ENCODE measurements around the gene DUS1L.

DNA sequence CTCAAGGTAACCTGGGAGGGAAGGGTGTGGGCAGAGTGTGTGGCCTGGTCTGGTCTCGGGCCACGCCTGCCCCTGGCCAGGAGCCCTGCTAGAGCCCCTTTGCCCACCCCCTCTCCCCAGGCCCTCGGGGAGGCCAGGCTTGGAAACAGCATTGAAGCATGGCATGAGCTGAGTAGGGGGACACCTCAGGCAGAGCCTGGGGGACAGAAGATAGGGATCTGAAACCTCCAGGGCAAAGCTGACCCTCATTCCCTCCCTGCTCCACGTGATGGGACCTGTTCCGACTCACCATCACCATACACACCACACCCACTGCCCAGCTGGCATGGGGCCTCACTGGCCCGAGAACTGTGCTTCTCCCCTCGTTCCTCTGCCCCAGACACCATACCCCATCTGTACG is 16.5 kb downstream of the DUS1L start:
- TF ChIP-seq, protein P1, sequence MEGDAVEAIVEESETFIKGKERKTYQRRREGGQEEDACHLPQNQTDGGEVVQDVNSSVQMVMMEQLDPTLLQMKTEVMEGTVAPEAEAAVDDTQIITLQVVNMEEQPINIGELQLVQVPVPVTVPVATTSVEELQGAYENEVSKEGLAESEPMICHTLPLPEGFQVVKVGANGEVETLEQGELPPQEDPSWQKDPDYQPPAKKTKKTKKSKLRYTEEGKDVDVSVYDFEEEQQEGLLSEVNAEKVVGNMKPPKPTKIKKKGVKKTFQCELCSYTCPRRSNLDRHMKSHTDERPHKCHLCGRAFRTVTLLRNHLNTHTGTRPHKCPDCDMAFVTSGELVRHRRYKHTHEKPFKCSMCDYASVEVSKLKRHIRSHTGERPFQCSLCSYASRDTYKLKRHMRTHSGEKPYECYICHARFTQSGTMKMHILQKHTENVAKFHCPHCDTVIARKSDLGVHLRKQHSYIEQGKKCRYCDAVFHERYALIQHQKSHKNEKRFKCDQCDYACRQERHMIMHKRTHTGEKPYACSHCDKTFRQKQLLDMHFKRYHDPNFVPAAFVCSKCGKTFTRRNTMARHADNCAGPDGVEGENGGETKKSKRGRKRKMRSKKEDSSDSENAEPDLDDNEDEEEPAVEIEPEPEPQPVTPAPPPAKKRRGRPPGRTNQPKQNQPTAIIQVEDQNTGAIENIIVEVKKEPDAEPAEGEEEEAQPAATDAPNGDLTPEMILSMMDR (conservative IDR thresholded peaks at IDR 0.05 in 1 of 2, IDR thresholded peaks at IDR 0.05 in 1 of 2; ENCODE audit: extremely low read depth in 1 of 2, insufficient read depth in 1 of 2, low read depth in 1 of 2, low read length in 2 of 2) = no peak
- no peak for TF ChIP-seq EZH2 (IDR thresholded peaks at IDR 0.05; ENCODE audit: borderline replicate concordance, low read length)

Measured in mammary epithelial cell (primary cell).